ENCODE results near the gene CD55. TPM values are rescaled to one million over a fixed set of nuclear protein-coding genes. Genes with fewer than 3 reads are reported as not detected.

Gene CD55
- total RNA-seq, 1 donor from 2014 or later = 28.6 TPM

DNA sequence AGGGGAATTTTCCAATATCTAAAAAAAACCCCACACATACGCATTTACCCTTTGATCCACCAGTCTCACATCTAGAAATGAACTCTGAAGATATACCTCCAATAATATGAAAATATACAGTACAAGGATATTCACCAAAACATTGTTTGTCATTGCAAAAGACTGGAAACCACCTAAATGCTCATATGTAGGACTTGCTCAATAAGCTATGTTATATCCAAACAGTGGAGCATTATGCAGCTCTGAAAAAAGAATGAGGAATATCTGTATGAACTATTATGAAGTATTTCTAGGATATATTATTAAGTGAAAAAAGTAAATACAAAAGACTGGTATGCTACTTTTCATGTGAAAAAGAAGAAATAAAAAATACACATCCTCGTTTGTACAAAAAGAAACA lies 43.6 kb downstream of the CD55 start:
- TF ChIP-seq, protein P1, sequence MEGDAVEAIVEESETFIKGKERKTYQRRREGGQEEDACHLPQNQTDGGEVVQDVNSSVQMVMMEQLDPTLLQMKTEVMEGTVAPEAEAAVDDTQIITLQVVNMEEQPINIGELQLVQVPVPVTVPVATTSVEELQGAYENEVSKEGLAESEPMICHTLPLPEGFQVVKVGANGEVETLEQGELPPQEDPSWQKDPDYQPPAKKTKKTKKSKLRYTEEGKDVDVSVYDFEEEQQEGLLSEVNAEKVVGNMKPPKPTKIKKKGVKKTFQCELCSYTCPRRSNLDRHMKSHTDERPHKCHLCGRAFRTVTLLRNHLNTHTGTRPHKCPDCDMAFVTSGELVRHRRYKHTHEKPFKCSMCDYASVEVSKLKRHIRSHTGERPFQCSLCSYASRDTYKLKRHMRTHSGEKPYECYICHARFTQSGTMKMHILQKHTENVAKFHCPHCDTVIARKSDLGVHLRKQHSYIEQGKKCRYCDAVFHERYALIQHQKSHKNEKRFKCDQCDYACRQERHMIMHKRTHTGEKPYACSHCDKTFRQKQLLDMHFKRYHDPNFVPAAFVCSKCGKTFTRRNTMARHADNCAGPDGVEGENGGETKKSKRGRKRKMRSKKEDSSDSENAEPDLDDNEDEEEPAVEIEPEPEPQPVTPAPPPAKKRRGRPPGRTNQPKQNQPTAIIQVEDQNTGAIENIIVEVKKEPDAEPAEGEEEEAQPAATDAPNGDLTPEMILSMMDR (conservative IDR thresholded peaks at IDR 0.05; ENCODE audit: low read depth, low read length) = no peak
- H3K4me3 ChIP-seq (ENCODE audit: low read depth, low read length) = no peak overlapping the region
- DNase-seq (ENCODE audit: low read depth) = no peak

DNA sequence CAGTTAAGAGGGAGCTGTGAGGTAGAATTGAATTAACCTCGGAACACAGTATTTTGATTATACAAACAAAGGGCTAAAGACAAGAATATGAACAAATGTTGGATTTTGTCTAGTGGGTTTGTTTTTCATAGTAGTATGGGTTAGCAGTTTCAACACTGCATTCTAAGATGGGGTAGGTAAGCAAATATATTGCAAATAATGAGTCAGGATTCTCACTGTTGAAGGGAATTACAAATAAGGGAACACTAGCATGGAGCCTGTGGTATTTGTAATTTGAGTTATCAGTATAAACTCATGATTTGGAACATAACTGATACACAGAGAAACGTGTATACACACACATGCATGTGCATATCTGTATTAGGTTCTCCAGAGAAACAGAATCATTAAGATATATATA lies 44.5 kb downstream of the CD55 start:
- no peak overlapping the region for H3K4me3 ChIP-seq (ENCODE audit: low read depth, low read length)
- DNase-seq (ENCODE audit: low read depth) = no peak
- TF ChIP-seq, protein P1 (conservative IDR thresholded peaks at IDR 0.05; ENCODE audit: low read depth, low read length) = no peak

DNA sequence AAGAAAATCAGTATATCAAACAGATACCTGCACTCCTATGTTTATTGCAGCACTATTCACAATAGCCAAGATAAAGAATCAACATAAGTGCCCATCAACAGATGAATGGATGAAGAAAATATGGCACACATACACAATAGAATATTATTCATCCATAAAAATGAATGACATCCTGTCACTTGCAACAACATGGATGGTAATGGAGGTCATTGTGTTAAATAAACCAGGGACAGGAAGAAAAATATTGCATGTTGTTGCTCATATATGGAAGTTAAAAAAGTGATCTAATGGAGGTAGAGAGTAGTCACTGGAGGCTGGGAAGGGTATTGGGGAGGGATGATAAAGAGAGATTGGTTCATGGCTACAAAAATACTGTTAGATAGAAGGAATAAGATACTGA lies 67.2 kb downstream of the CD55 start:
- no peak for DNase-seq (ENCODE audit: low read depth)
- H3K4me3 ChIP-seq (ENCODE audit: low read depth, low read length) = no peak overlapping the region
- TF ChIP-seq, protein P1 (conservative IDR thresholded peaks at IDR 0.05; ENCODE audit: low read depth, low read length) = no peak

DNA sequence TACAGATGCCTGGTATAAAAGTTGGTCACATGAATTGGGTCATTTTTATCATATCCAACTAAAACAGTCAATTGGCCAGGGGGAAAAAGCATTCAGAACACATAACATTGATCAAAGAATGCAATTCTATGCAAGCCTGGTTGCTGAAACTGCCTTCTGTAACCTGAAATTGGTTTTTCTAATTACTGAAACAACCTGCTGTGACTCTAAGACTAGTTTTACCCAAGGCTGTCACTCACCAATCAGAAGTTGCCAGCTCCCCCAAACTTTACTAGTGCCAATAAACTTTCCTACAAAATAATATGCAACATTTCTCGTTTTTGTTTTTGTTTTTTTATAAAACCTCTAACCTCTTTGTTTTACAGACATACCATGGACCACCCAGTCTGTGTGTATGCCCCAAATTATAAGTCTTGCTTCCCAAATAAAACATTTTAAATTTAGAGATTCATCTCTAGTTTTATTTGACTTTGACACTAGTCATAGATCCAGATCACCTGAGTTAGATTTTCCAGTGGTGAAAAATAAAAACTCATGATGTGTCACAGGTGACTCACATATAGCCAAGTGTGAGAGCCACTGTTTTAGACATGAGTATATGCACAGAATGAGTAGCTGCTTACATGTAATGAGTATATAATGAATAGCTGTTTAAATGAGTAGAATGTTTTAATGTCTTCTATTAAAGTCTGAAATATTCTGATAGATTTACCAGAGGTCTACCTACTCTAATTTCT lies 68.4 kb downstream of the CD55 start:
- TF ChIP-seq, protein P1 (conservative IDR thresholded peaks at IDR 0.05; ENCODE audit: low read depth, low read length) = no peak
- no peak overlapping the region for H3K4me3 ChIP-seq (ENCODE audit: low read depth, low read length)
- peak; percentile 61 for DNase-seq (ENCODE audit: low read depth)

DNA sequence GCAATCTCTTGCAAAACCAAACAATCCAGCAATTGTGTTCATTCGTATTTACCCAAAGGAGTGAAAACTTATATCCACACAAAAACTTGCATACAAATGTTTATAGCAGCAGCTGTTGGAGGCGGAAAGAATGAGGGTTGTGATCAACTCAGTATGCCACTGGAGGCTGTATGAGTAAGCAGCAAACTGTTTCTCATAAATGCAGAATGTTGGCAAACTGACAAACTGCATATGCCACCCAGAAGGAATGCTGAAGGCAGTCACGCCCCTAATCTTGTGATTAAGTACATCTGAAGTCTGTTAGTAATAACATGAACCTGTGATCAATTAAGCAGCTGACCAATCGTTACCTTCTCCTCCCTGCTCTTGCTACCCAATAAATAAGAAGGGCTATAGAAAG lies 72.1 kb downstream of the CD55 start:
- no peak overlapping the region for H3K4me3 ChIP-seq (ENCODE audit: low read depth, low read length)
- TF ChIP-seq, protein P1 (conservative IDR thresholded peaks at IDR 0.05; ENCODE audit: low read depth, low read length) = no peak
- DNase-seq (ENCODE audit: low read depth) = peak; percentile 95

DNA sequence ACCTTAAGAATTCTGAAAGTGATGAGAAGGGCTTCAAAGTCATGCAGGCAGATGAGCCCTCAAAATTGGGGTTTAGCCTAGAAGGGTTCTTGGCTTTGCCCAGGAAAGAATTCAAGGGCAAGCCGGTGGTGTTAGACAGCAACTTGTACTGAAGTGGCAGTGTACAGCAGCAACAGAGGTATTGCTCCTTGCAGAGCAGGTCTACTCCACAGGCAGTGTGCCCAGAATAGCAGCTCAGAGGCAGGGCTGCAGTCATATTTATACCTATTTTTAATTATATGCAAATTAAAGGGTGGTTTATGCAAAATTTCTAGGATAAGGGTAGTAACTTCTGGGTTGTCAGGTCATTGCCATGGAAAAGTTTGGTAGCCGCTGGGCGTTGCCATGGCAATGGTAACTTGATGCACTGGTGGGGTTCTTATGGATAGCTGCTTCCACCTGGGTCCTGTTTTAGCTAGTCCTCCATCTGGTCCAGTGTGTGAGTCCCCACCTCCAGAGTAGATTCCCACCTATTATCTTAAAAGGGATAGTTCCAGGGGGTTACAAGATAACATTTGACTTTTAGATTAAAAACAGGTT lies 74.8 kb downstream of the CD55 start:
- DNase-seq (ENCODE audit: low read depth) = no peak
- TF ChIP-seq, protein P1 (conservative IDR thresholded peaks at IDR 0.05; ENCODE audit: low read depth, low read length) = no peak
- no peak overlapping the region for H3K4me3 ChIP-seq (ENCODE audit: low read depth, low read length)

DNA sequence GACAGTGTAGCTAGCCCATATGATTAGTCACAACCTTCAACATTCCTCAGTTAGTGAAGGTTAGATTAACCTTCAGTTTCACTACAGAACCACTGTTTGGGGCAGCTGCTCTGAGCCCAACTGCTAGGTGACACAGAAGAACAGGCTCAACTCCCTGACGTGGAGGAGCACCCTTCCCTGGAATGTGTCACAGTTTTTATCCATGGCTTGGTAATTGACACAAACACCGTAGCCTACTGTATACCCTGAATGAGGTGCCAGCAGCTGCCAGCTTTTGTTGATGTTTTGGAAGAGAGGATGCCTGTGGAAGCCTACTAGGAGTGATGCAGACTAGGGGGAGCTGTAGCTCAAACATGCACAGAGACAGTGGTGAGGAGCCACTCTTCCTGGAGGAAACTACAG lies 76.0 kb downstream of the CD55 start:
- H3K4me3 ChIP-seq (ENCODE audit: low read depth, low read length) = no peak overlapping the region
- TF ChIP-seq, protein P1 (conservative IDR thresholded peaks at IDR 0.05; ENCODE audit: low read depth, low read length) = peak; percentile 34
- DNase-seq (ENCODE audit: low read depth) = peak; percentile 13
